Esophagus muscularis mucosa (tissue), 4 donors: Measurements from ENCODE around the gene MGLL. TPM values are rescaled to one million over a fixed set of nuclear protein-coding genes. Genes with fewer than 3 reads are reported as not detected.

ENCODE experiments used
- DNase-seq: peaks from one replicate; pipeline ENCODE4 v3.0.0-alpha.2; 2017; ENCODE audit errors: extremely low spot score
- H3K27ac ChIP-seq, 4 donors: fragments of 200-600 bp; sonication (generic); replicated peaks in 1 of 4; 1 replicate in 3 of 4; 2 replicates in 1 of 4; pipeline ENCODE4 v1.5.1; 2016 to 2019; ENCODE audit warnings: mild to moderate bottlenecking in 1 of 4
- H3K27me3 ChIP-seq, 4 donors: fragments of 200-600 bp; sonication (generic); one replicate each; pipeline versions ENCODE4 v1.5.1 to v1.6.0; 2016 to 2019
- H3K36me3 ChIP-seq, 4 donors: fragments of 200-600 bp; sonication (generic); one replicate each; pipeline ENCODE4 v1.5.1; 2016 to 2019
- H3K4me1 ChIP-seq, 4 donors: fragments of 200-600 bp; sonication (generic); one replicate each; pipeline ENCODE4 v1.5.1; 2016 to 2019
- H3K4me3 ChIP-seq, 4 donors: fragments of 200-600 bp; sonication (generic); 1 replicate in 2 of 4; 2 replicates in 2 of 4; pipeline ENCODE4 v1.5.1; 2016 to 2019; ENCODE audit warnings: mild to moderate bottlenecking in 4 of 4, moderate library complexity in 1 of 4
- H3K9me3 ChIP-seq, 4 donors: fragments of 200-600 bp; sonication (generic); 1 replicate in 3 of 4; 2 replicates in 1 of 4; pipeline ENCODE4 v1.5.1; 2016 to 2019
- EP300 ChIP-seq: sonication (generic); formaldehyde crosslinking; IDR thresholded peaks from one replicate; pipeline ENCODE4 v1.6.1; 2017; ENCODE audit warnings: antibody characterized with exemption
- POLR2A ChIP-seq: fragments of 450-650 bp; IDR thresholded peaks from one replicate; pipeline ENCODE4 v1.6.1; 2017; ENCODE audit warnings: antibody characterized with exemption, moderate library complexity, mild to moderate bottlenecking, low read depth
- POLR2AphosphoS5 ChIP-seq, 2 donors: sonication (generic); formaldehyde crosslinking; IDR thresholded peaks; one replicate each; pipeline ENCODE4 v1.6.1; 2017; ENCODE audit warnings: antibody characterized with exemption in 2 of 2
- WGBS: methylation state at CpG from one replicate; pipeline ENCODE4 v1.1.5; 2018; 5-methylcytosine and 5-hydroxymethylcytosine counted together
- intact Hi-C: fragments of 100-400 bp; cut with DNase I; formaldehyde crosslinking; loops from one replicate; pipeline ENCODE4 v1.15.1; 2023
- total RNA-seq, 4 donors: library from RNA; depleted of rRNA; stranded (reverse); fragments of >200 nt; gene quantifications; one replicate each; pipeline versions ENCODE4 v1.1.0 to v1.2.1, GENCODE V29; 2016
- TF ChIP-seq, protein P1 (sequence below), 3 experiments: fragments of 200-600 bp in 2 of 3; fragments of 450-650 bp in 1 of 3; sonication (generic) in 2 of 3; IDR thresholded peaks; one replicate each; pipeline ENCODE4 v1.5.1; 2017 to 2019; ENCODE audit warnings: antibody characterized with exemption in 3 of 3, mild to moderate bottlenecking in 2 of 3, moderate library complexity in 1 of 3

Gene MGLL
- total RNA-seq, 4 donors from 2014 or later, result 56.5 to 155 (median 80.7) TPM

- 75% methylated on average over 5 of the region's 5 CpGs for WGBS
- no peak for DNase-seq
- intact Hi-C loops, result no loop called here
Measured at GRCh38 chr3:127700406-127700805, 121.9 kb downstream of the MGLL start.

DNA sequence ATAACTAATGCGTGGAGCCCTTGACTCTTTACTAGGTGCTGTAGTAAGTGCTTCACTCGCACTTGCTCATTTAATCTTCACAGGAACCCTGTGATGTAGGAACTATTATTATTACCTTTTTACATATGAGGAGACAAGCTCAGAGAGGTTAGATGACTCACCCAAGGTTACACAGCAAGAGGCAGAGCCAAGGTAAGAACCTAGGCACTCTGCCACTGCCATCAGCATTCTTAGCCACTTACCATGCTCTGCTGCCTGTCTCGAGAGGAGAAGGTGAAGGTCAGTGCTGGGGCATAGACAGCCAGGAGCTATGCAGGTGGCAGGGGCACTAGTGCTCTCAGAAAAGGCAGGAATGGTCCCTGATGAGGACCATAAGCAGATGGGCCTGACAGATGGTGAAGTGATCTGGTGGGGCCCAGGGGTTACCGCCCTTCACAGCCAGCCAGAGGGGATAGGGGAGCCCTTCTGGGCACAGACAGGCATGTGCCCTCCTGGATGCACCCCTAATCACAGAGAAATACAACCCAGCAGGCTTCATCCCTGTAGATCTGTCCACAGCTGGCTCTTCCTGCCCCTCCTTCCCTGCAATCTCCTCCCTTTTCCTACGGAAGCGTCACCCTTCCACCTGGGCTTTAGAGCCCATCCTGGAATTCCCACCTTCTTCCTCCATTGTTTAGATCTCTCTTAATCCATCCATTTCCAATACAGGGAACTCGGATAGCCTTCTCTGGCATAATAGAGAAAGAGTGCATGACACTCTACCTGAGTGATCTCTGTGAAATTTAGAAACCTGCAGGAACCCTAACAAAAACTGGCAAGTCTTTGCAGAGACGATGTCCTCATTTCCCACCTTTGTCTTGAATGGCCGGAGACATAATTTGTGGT, 122.7 kb downstream of the MGLL start:
- Histone ChIP-seq H3K4me1 (peaks cover 72 to 75% (median 72%) of the 10 kb centered on the region in 4 donors), H3K27me3 (no peaks in the 10 kb centered on the region), H3K36me3 (peaks cover 0 to 6% (median 3%) of the 10 kb centered on the region in 4 donors), H3K27ac (peak overlapping the region; percentile 84 to 95 (median 92)), H3K4me3 (no peak overlapping the region), H3K9me3 (no peaks in the 10 kb centered on the region)
- 77% methylated on average over 9 of the region's 9 CpGs for WGBS
- TF ChIP-seq POLR2A (no peak), EP300 (no peak), POLR2AphosphoS5 (IDR thresholded peaks at IDR 0.05) (no peak)
- TF ChIP-seq, protein P1, sequence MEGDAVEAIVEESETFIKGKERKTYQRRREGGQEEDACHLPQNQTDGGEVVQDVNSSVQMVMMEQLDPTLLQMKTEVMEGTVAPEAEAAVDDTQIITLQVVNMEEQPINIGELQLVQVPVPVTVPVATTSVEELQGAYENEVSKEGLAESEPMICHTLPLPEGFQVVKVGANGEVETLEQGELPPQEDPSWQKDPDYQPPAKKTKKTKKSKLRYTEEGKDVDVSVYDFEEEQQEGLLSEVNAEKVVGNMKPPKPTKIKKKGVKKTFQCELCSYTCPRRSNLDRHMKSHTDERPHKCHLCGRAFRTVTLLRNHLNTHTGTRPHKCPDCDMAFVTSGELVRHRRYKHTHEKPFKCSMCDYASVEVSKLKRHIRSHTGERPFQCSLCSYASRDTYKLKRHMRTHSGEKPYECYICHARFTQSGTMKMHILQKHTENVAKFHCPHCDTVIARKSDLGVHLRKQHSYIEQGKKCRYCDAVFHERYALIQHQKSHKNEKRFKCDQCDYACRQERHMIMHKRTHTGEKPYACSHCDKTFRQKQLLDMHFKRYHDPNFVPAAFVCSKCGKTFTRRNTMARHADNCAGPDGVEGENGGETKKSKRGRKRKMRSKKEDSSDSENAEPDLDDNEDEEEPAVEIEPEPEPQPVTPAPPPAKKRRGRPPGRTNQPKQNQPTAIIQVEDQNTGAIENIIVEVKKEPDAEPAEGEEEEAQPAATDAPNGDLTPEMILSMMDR (IDR thresholded peaks at IDR 0.05), result no peak
- intact Hi-C loops, result loop anchor here (5.0 to 10.0 kb wide), 2 partner anchors 65 to 123 kb away; partner anchors contain the start of gene MGLL
- no peak for DNase-seq

More at GRCh38 chr3:127700406-127700805, 121.9 kb downstream of the MGLL start:
- Histone ChIP-seq H3K27me3 (no peaks in the 10 kb centered on the region), H3K4me1 (peaks cover 72 to 75% (median 72%) of the 10 kb centered on the region in 4 donors), H3K9me3 (no peaks in the 10 kb centered on the region), H3K27ac (peak overlapping the region; percentile 21 to 95 (median 92)), H3K4me3 (no peak overlapping the region), H3K36me3 (peaks cover 0 to 11% (median 4%) of the 10 kb centered on the region in 4 donors)
- no peak for TF ChIP-seq POLR2AphosphoS5 (IDR thresholded peaks at IDR 0.05)
- TF ChIP-seq, protein P1 (IDR thresholded peaks at IDR 0.05), result no peak
- no peak for TF ChIP-seq POLR2A
- TF ChIP-seq EP300, result no peak

GRCh38 chr3:127698691-127699415, 123.5 kb downstream of the MGLL start:
- Histone ChIP-seq H3K27ac (peak overlapping the region; percentile 84 to 95 (median 92)), H3K36me3 (peaks cover 0 to 11% (median 4%) of the 10 kb centered on the region in 4 donors), H3K4me1 (peaks cover 72 to 75% (median 72%) of the 10 kb centered on the region in 4 donors), H3K9me3 (no peaks in the 10 kb centered on the region), H3K4me3 (no peak overlapping the region), H3K27me3 (no peaks in the 10 kb centered on the region)
- intact Hi-C loops, result loop anchor here (5.0 to 10.0 kb wide), 2 partner anchors 66 to 123 kb away; partner anchors contain the start of gene MGLL
- DNase-seq, result no peak
- no peak for TF ChIP-seq POLR2AphosphoS5 (IDR thresholded peaks at IDR 0.05)
- no peak for TF ChIP-seq EP300
- TF ChIP-seq POLR2A, result no peak
- 71% methylated on average over 6 of the region's 6 CpGs for WGBS

DNA sequence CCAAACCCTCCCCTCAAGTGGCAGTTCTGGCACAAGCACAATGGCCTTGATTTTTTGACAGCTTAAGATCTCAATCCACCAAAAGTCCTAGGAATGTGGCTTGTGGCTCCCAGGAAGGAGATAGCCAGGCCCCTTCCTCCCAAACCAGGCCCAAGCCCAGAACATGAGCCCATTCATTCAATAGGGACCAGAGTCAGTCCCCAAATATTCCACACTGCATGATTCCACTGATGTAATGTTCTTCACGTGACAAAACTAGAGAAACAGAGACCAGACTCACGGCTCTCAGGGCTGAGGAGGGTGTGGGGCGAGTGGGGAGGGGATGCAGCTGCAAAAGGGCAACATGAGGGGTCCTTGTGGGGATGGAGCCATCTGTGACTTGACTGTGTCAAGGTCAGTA, 124.0 kb downstream of the MGLL start:
- H3K36me3 ChIP-seq, result peaks cover 3 to 16% (median 9%) of the 10 kb centered on the region in 4 donors
- TF ChIP-seq POLR2AphosphoS5 (IDR thresholded peaks at IDR 0.05) (no peak), POLR2A (no peak), EP300 (no peak)
- TF ChIP-seq, protein P1 (IDR thresholded peaks at IDR 0.05), result no peak
- H3K4me3 ChIP-seq, result peak overlapping the region in 2 of 4 donors; percentile 42 to 43
- 38% methylated on average over 3 of the region's 3 CpGs for WGBS
- DNase-seq, result no peak
- intact Hi-C loops, result loop anchor here (5.0 to 10.0 kb wide), 2 partner anchors 67 to 124 kb away; partner anchors contain the start of gene MGLL
- no peaks in the 10 kb centered on the region for H3K9me3 ChIP-seq
- no peaks in the 10 kb centered on the region for H3K27me3 ChIP-seq
- H3K27ac ChIP-seq, result peak overlapping the region; percentile 84 to 95 (median 92)
- peaks cover 68 to 75% (median 72%) of the 10 kb centered on the region in 4 donors for H3K4me1 ChIP-seq
